GM08714 (cell line): ENCODE data around the gene SPCS1.

Experiments
- H3K4me3 ChIP-seq: fragments of 200-500 bp; sonication (Bioruptor generic); 2 replicates; pipeline ENCODE4 v1.5.1; 2014; ENCODE audit warnings: mild to moderate bottlenecking, low read length, inconsistent platforms
- ZNF274 ChIP-seq: IDR thresholded peaks from 2 replicates; pipeline ENCODE4 v1.6.1; 2012; ENCODE audit warnings: mild to moderate bottlenecking, low read depth, low read length

SPCS1 gene

GRCh38 chr3:52685285-52685708, 20.6 kb upstream of the SPCS1 start:
- no peak for TF ChIP-seq ZNF274
- H3K4me3 ChIP-seq: peak overlapping the region; percentile 98

GRCh38 chr3:52685709-52686691, 19.9 kb upstream of the SPCS1 start, which contains the start of the genes GNL3 and PBRM1:
GNL3 (plus strand) TSS chr3:52686032; CDS start chr3:52686093, 61 bp downstream.
PBRM1 (minus strand) TSS chr3:52685913.
- H3K4me3 ChIP-seq: peak within 1 kb of the TSS; percentile 98
- TF ChIP-seq ZNF274: no peak

- H3K4me3 ChIP-seq: no peak overlapping the region
- TF ChIP-seq ZNF274: no peak
These were observed 17.6 kb upstream of the SPCS1 start for GRCh38 chr3:52688266-52688665.

- no peak for TF ChIP-seq ZNF274
- H3K4me3 ChIP-seq: no peak overlapping the region
These were observed 16.8 kb upstream of the SPCS1 start for GRCh38 chr3:52689151-52689550.

- no peak overlapping the region for H3K4me3 ChIP-seq
- TF ChIP-seq ZNF274: no peak
These were observed 15.3 kb upstream of the SPCS1 start for GRCh38 chr3:52690560-52690959.

GRCh38 chr3:52693071-52693470, 12.8 kb upstream of the SPCS1 start:
- H3K4me3 ChIP-seq: no peak overlapping the region
- no peak for TF ChIP-seq ZNF274

GRCh38 chr3:52694528-52695189, 11.2 kb upstream of the SPCS1 start:
- TF ChIP-seq ZNF274: no peak
- no peak overlapping the region for H3K4me3 ChIP-seq

GRCh38 chr3:52695798-52696671, 9.9 kb upstream of the SPCS1 start:
- TF ChIP-seq ZNF274: no peak
- no peak overlapping the region for H3K4me3 ChIP-seq

GRCh38 chr3:52696830-52697631, 8.9 kb upstream of the SPCS1 start:
- no peak for TF ChIP-seq ZNF274
- peak overlapping the region; percentile 45; the same call in 1 of the 2 replicates for H3K4me3 ChIP-seq

GRCh38 chr3:52697632-52697965, 8.3 kb upstream of the SPCS1 start:
- no peak for TF ChIP-seq ZNF274
- H3K4me3 ChIP-seq: no peak overlapping the region

- no peak for TF ChIP-seq ZNF274
- H3K4me3 ChIP-seq: no peak overlapping the region
These were observed 2.6 kb upstream of the SPCS1 start for GRCh38 chr3:52703341-52703740.

- peak overlapping the region; percentile 89 for H3K4me3 ChIP-seq
- no peak for TF ChIP-seq ZNF274
These were observed 1.1 kb upstream of the SPCS1 start for GRCh38 chr3:52704611-52705437.

- no peak for TF ChIP-seq ZNF274
- peak overlapping the region; percentile 89 for H3K4me3 ChIP-seq
These were observed 543 bp upstream of the SPCS1 start for GRCh38 chr3:52705438-52705687.
